NB4 (cell line): ENCODE measurements around the gene PCDHB9.
"Not testable (repeated sequence)": the region's sequence is repeated elsewhere in the genome, so short reads cannot be mapped to it uniquely, and the experiment has no call there.

Experiments
- MYC ChIP-seq: IDR thresholded peaks from 2 replicates; pipeline ENCODE4 v1.6.1; 2011; ENCODE audit warnings: low read depth, low read length
- POLR2A ChIP-seq: IDR thresholded peaks from 2 replicates; pipeline ENCODE4 v1.6.1; 2011; ENCODE audit warnings: mild to moderate bottlenecking; ENCODE audit not compliant: insufficient read length; ENCODE audit errors: extremely low read depth
- TF ChIP-seq, protein P1 (sequence below): IDR thresholded peaks from one replicate; pipeline ENCODE4 v1.5.1; 2012; ENCODE audit warnings: low read depth, low read length

DNA sequence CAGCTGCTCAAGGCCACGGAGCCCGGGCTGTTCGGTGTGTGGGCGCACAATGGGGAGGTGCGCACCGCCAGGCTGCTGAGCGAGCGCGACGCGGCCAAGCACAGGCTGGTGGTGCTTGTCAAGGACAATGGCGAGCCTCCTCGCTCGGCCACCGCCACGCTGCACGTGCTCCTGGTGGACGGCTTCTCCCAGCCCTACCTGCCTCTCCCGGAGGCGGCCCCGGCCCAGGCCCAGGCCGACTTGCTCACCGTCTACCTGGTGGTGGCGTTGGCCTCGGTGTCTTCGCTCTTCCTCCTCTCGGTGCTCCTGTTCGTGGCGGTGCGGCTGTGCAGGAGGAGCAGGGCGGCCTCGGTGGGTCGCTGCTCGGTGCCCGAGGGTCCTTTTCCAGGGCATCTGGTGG, 2.2 kb downstream of the PCDHB9 start:
- TF ChIP-seq, protein P1, sequence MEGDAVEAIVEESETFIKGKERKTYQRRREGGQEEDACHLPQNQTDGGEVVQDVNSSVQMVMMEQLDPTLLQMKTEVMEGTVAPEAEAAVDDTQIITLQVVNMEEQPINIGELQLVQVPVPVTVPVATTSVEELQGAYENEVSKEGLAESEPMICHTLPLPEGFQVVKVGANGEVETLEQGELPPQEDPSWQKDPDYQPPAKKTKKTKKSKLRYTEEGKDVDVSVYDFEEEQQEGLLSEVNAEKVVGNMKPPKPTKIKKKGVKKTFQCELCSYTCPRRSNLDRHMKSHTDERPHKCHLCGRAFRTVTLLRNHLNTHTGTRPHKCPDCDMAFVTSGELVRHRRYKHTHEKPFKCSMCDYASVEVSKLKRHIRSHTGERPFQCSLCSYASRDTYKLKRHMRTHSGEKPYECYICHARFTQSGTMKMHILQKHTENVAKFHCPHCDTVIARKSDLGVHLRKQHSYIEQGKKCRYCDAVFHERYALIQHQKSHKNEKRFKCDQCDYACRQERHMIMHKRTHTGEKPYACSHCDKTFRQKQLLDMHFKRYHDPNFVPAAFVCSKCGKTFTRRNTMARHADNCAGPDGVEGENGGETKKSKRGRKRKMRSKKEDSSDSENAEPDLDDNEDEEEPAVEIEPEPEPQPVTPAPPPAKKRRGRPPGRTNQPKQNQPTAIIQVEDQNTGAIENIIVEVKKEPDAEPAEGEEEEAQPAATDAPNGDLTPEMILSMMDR: not testable (repeated sequence)
- TF ChIP-seq POLR2A, MYC: not testable (repeated sequence)
